Measurements from ENCODE around the gene SEMA3B. TPM values are rescaled to one million over a fixed set of nuclear protein-coding genes. Genes with fewer than 3 reads are reported as not detected.

SEMA3B gene
- total RNA-seq, 2 donors from 2014 or later: 1.9 to 3.3 TPM

DNA sequence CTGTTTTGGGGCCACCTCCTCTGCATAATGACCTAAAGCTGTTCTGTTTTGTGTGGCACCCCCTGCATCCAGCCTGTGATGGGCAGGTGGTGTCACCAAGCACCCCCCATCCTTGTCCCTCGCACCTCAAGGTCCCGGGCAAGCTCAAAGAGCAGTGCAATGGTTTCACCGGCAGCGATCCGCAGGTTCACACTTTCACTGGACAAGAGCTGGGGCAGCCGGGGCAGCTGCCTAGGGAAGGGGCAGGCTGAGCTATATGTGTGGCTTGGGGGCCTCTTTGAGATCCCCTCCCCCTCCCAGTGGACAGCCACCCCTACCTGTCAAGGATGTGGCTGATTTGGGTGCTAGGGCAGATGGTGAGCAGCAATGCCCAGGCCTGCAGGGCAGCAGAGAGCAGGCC lies 20.2 kb downstream of the SEMA3B start:
- Mint-ChIP-seq H3K4me3 (no peak overlapping the region), H3K27ac (no peak overlapping the region), H3K9me3 (no peaks in the 10 kb centered on the region), H3K4me1 (ENCODE audit: low read depth) (peaks cover 32% of the 10 kb centered on the region), H3K36me3 (ENCODE audit: insufficient read depth in 2 of 2) (peaks cover 0 to 5% of the 10 kb centered on the region in 2 donors), H3K27me3 (ENCODE audit: low read depth) (no peaks in the 10 kb centered on the region)
- ATAC-seq (replicated peaks in 1 of 2) (no peak), DNase-seq (no peak)

DNA sequence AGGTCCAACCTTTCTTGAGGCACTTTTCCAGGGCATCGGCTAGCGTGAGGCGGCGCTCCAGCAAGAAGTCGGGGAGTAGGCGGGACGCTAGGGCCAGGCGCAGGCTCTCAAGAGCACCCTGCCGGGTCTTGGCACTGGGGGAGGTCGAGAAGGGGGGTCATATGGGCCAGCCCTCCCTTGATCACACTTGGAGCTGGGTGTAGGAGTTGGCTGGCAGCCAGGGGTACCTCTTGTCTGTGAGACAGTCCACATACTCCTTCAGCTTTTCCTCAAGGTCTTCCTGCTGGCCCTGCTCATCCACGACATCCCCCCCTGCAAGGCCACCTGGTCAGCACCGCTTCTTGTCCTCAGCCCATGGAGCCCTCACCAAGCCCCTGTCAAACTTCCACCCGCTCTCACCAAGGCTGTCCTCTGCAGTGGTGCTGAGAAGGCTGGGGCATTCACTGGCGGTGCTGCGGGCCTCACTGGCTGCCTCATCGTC lies 21.3 kb downstream of the SEMA3B start:
- ATAC-seq (replicated peaks in 1 of 2) (no peak), DNase-seq (no peak)
- no peak overlapping the region for H3K27ac Mint-ChIP-seq
- H3K9me3 Mint-ChIP-seq: no peaks in the 10 kb centered on the region
- H3K4me3 Mint-ChIP-seq: peak overlapping the region; percentile 83 to 93
- peaks cover 0 to 5% of the 10 kb centered on the region in 2 donors for H3K36me3 Mint-ChIP-seq (ENCODE audit: insufficient read depth in 2 of 2)
- no peaks in the 10 kb centered on the region for H3K27me3 Mint-ChIP-seq (ENCODE audit: low read depth)
- H3K4me1 Mint-ChIP-seq (ENCODE audit: low read depth): peaks cover 32% of the 10 kb centered on the region

DNA sequence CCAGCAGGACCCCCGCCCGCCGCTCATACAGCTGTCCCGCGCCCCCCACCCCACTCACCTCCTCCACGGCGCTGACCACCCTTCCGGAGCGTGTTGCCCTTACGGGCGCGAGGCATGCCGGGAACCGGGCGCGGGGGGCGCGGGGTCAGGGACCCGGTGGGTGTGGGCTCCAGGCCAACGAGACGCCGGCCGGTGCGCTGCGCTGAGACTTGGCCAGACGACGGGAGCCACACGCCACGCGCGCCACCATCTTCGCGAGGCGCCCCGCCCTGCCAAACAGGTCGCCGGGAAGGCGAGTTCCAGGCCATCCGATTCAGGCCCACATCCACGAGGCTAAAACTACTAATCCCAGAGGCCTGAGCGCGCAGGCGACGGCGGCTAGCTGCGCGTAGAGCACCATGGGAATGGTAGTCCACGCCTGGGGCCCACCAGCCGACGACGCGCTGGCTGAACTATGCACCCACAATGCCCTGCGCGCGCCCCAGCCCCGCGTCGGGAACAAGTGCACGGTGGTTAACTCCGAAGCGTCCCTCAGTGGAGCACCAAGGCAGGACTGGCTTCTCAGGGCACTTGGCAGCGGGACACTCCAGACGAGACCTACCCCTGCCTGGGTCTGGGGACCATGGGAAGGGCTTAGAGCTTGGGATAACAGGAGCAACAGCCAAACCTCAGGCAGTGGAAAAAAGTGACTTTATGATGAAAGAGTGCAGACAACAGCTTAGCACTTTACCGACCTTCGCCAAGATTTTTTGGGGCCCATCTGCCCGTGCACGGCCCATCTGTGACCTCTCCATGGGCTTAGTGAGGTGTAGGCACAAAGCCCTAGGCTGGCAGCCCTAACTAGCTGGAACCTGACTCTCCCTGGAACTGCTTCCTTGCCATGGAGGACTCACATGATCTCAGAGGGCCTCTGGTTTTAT lies 23.5 kb downstream of the SEMA3B start, which contains the start of gene IFRD2:
Gene IFRD2, minus strand, starts transcription at position 271 of the 920 bp plus-strand sequence. Its CDS starts 155 bp downstream, at position 116.
- ATAC-seq (replicated peaks in 1 of 2) (peak; percentile 99), DNase-seq (peak; percentile 95 to 96)
- H3K36me3 Mint-ChIP-seq (ENCODE audit: insufficient read depth in 2 of 2): peaks cover 0 to 4% of the 10 kb centered on the region in 2 donors
- H3K4me3 Mint-ChIP-seq: peak within 1 kb of the TSS; percentile 83 to 93
- H3K27me3 Mint-ChIP-seq (ENCODE audit: low read depth): no peaks in the 10 kb centered on the region
- H3K4me1 Mint-ChIP-seq (ENCODE audit: low read depth): peaks cover 32% of the 10 kb centered on the region
- H3K9me3 Mint-ChIP-seq: no peaks in the 10 kb centered on the region
- peak within 1 kb of the TSS; percentile 91 for H3K27ac Mint-ChIP-seq

DNA sequence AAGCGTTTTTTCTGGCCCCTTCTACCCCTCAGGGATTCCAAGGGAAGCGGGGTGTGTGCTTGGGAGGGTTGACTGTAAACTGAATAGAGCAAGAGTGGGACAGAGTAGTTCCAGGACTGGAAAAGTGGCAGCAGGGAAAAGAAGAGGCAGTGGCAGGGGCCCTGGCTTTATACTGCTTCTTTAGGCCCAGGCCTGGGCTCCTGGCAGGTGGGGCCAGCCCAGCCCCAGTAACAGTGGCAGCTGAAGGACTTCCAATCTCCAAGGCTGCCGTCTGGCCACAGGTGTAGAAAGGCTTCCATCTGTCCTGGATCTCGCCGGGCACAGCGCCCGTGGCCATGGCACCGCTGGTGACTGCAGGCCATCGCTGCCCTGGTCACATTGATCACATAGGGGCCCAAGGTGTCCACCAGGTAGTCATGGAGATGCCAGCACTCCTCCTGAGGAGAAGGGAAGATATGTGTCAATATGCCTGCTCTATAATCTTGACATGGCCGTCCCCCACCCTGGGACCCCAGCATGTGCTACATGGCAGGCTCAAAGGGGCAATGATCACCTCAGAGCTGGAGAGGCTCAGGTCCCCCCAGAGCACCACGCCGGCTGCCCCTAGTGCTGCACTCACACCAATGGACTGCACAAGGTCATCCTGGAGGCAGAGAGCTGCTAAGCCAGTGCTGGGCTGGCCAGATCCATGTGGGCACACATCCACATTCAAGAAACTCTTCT lies 24.3 kb downstream of the SEMA3B start:
- Mint-ChIP-seq H3K27me3 (ENCODE audit: low read depth) (no peaks in the 10 kb centered on the region), H3K9me3 (no peaks in the 10 kb centered on the region), H3K27ac (peak overlapping the region; percentile 91), H3K4me3 (peak overlapping the region; percentile 83 to 93), H3K36me3 (ENCODE audit: insufficient read depth in 2 of 2) (peaks cover 0 to 4% of the 10 kb centered on the region in 2 donors), H3K4me1 (ENCODE audit: low read depth) (peaks cover 36% of the 10 kb centered on the region)
- ATAC-seq (replicated peaks in 1 of 2) (no peak), DNase-seq (no peak)

DNA sequence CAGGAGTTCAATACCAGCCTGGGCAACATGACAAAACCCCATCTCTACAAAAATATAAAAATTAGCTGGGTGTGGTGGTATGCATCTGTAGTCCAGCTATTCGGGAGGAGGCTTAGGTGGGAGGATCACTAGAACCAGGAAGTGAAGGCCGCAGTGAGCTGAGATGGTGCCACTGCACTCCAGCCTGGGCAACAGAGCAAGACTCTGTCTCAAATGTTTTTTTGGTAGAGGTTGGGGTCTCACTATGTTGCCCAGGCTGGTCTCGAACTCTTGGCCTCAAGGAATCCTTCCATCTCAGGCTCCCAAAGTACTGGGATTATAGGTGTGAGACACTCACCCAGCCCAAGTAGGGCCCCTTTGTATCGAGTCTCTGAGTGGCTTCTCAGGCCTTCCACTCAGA lies 25.1 kb downstream of the SEMA3B start:
- Mint-ChIP-seq H3K4me3 (no peak overlapping the region), H3K27ac (no peak overlapping the region), H3K4me1 (ENCODE audit: low read depth) (peaks cover 38% of the 10 kb centered on the region), H3K36me3 (ENCODE audit: insufficient read depth in 2 of 2) (peaks cover 0 to 4% of the 10 kb centered on the region in 2 donors), H3K9me3 (no peaks in the 10 kb centered on the region), H3K27me3 (ENCODE audit: low read depth) (no peaks in the 10 kb centered on the region)
- ATAC-seq (replicated peaks in 1 of 2) (no peak), DNase-seq (no peak)

DNA sequence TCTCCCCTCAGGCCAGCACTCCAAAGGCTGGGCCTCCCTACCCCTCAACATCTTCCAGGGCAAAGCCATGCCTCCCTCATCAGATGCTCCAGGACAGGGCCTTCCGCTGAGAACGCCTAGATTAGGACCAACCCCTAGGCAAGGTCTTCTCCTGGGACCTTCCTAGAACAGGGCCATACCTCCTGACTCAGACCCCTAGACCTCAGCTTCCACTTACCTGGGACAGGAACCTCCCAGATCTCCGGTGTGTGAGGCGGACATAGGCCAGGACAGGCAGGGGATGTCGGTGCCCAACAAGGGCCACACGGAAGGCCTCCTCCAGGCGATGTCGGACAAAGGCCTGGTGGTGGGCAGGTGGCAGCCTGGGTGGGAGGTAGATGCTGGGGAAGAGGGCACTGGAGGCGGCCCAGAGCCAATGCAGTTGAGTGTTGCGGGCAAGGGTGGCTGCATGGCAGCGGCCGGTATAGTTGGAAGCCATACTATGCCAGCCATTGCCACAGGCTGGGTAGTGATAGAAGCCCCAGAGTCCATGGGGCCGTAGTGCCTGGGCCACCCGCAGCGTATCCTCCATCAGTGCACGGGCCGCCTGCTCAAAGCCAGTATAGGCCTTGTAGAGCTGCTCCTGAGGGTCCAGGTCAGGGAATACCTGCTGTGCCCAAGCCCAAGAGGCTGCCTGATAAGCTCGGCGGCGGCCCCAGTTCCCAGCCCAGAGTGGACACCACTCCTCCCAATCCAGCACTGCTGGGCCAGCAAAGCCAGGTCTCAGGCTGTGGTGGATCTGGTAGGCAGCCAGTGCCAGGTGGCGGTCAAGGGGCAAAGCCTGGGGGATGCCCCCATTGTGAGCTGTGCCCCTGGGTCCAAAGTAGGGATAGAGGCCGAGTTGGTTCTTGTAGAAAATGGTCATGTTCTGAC lies 25.8 kb downstream of the SEMA3B start:
- Mint-ChIP-seq H3K36me3 (ENCODE audit: insufficient read depth in 2 of 2) (peaks cover 0 to 4% of the 10 kb centered on the region in 2 donors), H3K27me3 (ENCODE audit: low read depth) (no peaks in the 10 kb centered on the region), H3K9me3 (no peaks in the 10 kb centered on the region), H3K4me1 (ENCODE audit: low read depth) (peaks cover 35% of the 10 kb centered on the region), H3K27ac (no peak overlapping the region), H3K4me3 (no peak overlapping the region)
- DNase-seq (no peak), ATAC-seq (replicated peaks in 1 of 2) (no peak)

DNA sequence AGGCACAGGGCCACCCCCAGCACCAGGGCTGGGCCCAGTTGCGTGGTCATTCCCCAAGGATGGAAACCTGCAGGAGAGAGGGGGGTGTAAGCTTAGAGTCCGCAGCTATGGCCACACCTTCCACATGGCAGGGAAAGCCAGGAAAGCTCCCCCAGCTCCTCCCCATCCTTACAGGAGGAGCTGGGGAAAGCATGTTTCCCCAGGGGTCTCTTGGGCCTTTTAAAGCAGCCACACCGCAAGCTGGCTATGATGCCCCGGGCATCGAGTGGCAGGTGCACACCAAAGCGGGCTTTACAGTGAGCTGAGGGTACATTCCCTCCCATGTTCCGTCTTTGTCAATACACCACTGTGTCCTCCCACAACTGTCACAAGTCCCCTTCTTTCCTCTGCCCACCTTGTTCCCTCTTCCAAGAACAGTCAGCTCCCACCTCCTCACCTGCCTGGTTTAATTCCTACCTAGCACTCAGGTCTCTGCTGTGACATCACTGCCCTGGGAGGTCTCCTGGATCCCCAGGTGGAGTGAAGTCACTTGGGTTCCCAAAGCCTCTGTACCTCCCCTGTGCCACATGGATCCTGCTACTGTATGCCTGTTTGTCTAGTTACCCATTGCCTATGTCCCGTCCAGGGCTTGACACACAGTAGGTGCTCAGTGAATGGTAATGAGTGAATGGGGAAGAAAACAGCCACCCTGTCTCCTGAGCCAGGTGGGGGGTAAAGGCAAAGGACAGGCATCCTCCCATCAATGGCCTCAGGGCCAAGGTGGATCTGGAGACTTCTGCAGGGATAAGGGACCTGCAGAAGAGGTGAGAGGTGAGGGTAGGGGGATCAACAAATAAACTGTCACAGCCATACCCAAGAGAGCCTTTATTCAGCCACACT lies 26.8 kb downstream of the SEMA3B start:
- Mint-ChIP-seq H3K9me3 (no peaks in the 10 kb centered on the region), H3K4me1 (ENCODE audit: low read depth) (peaks cover 40% of the 10 kb centered on the region), H3K36me3 (ENCODE audit: insufficient read depth in 2 of 2) (peaks cover 0 to 3% of the 10 kb centered on the region in 2 donors), H3K4me3 (no peak overlapping the region), H3K27me3 (ENCODE audit: low read depth) (no peaks in the 10 kb centered on the region), H3K27ac (no peak overlapping the region)
- no peak for ATAC-seq (replicated peaks in 1 of 2)
- no peak for DNase-seq

DNA sequence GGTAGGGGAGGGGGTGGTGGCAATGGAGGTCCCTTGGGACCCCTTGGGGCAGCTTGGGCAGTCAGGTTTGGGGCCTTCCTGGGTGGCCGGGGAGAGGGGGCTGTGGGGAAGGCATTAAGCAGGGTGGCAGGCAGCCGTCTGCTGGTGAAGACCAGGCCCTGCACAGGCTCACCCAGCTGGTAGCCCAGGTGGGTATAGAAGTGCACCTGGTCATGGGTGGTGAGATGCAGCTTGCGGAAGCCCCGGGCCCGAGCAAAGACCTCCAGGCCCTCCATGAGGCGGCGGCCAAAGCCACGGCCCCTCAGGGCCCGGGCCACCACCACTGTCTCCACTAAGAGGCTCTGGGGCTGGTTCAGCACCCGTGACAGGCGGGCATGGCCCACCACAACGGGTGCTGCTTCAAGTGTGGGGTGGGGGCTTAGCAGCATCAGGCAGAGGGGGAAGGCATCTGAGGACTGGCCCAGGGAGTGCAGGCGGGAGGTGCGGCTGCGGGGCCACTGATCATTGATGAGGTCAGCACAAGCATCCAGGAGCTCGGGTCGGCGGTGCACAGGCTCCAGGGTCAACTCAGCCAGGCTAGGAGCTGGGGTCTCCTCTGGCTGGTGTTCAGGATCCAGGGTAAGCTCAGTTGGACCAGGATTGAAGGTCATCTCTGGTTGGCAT lies 27.9 kb downstream of the SEMA3B start:
- H3K27ac Mint-ChIP-seq: no peak overlapping the region

DNA sequence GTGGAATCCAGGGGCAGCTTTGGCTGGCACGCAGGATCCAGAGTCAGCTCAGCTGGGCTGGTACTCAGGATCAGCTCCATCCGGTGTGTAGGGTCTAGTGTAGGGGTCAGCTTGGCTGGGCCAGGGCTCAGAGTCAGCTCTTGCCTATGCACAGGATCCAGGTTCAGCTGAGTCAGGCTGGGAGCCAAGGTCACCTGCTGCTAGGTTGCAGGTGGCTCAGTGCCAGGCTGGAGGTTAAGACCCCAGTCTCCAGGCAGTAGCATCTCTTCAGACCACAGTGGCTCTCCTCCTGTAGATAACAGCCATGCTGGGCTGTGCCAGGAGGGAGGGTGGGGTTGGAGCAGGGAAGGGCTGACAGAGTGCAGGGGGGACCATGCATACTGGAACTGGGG lies 28.4 kb downstream of the SEMA3B start:
- Mint-ChIP-seq H3K9me3 (no peaks in the 10 kb centered on the region), H3K36me3 (ENCODE audit: insufficient read depth in 2 of 2) (no peaks in the 10 kb centered on the region), H3K4me1 (ENCODE audit: low read depth) (peaks cover 35% of the 10 kb centered on the region), H3K27me3 (ENCODE audit: low read depth) (no peaks in the 10 kb centered on the region), H3K27ac (no peak overlapping the region), H3K4me3 (peak overlapping the region in 1 of 2 donors; percentile 98)
- ATAC-seq (replicated peaks in 1 of 2) (no peak), DNase-seq (no peak)

More for the DNA sequence above, 27.9 kb downstream of the SEMA3B start:
- Mint-ChIP-seq H3K27me3 (ENCODE audit: low read depth) (no peaks in the 10 kb centered on the region), H3K36me3 (ENCODE audit: insufficient read depth in 2 of 2) (no peaks in the 10 kb centered on the region), H3K4me1 (ENCODE audit: low read depth) (peaks cover 36% of the 10 kb centered on the region), H3K4me3 (peak overlapping the region in 1 of 2 donors; percentile 27), H3K9me3 (no peaks in the 10 kb centered on the region)
- DNase-seq (no peak), ATAC-seq (replicated peaks in 1 of 2) (no peak)

DNA sequence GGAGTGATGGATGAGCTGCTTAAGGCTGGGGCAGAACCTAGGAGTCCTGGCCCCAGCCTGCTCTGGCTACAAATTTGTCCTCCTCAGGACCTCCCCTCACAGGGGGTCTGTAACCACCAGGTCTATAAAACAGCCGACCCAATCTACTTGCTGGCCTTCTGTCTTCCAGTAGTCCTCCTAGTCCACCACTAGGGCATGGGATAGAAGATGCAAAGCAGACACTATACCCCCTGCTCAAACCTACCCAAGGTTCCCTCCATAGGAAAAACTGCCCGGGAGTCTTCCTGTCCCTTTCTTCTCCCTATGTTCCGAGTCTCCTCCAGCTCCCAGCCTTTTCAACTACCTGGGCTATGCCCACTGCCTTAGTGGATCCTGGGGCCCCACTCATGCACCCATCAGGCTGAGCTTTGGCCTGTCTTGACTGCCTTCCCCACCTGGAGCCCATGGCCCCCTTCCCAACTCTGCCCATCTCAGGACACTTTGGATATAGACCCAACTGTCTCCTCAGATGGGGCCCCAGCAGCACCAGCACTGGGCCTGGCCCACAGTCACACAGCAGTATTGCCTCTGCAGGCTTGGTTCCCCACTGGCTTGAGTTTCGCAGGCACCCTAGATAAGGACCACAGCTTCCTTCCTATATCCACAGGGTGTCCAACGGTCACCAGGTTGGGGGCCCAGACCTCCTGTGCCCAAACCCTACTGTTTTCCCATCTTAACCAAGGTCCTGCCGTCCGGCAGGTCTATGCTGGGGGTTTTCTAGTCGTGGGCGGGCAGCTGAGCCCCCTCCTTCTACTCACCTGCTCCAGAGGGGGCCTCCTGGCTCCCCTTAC lies 29.2 kb downstream of the SEMA3B start:
- no peaks in the 10 kb centered on the region for H3K9me3 Mint-ChIP-seq
- H3K4me1 Mint-ChIP-seq (ENCODE audit: low read depth): peaks cover 28% of the 10 kb centered on the region
- H3K27me3 Mint-ChIP-seq (ENCODE audit: low read depth): no peaks in the 10 kb centered on the region
- ATAC-seq (replicated peaks in 1 of 2) (no peak), DNase-seq (no peak)
- H3K4me3 Mint-ChIP-seq: peak overlapping the region; percentile 94 to 98
- no peaks in the 10 kb centered on the region for H3K36me3 Mint-ChIP-seq (ENCODE audit: insufficient read depth in 2 of 2)
- H3K27ac Mint-ChIP-seq: peak overlapping the region; percentile 40
